ENCODE measurements around the gene GRAP2. TPM values are rescaled to one million over a fixed set of nuclear protein-coding genes. Genes with fewer than 3 reads are reported as not detected.

Gene GRAP2
- total and polyA plus RNA-seq, 9 of the 15 experiments (the other 6 are each of a cell fraction or from before 2014, with no cell fraction given) = 4.8 to 88.7 (median 60.4) TPM

DNA sequence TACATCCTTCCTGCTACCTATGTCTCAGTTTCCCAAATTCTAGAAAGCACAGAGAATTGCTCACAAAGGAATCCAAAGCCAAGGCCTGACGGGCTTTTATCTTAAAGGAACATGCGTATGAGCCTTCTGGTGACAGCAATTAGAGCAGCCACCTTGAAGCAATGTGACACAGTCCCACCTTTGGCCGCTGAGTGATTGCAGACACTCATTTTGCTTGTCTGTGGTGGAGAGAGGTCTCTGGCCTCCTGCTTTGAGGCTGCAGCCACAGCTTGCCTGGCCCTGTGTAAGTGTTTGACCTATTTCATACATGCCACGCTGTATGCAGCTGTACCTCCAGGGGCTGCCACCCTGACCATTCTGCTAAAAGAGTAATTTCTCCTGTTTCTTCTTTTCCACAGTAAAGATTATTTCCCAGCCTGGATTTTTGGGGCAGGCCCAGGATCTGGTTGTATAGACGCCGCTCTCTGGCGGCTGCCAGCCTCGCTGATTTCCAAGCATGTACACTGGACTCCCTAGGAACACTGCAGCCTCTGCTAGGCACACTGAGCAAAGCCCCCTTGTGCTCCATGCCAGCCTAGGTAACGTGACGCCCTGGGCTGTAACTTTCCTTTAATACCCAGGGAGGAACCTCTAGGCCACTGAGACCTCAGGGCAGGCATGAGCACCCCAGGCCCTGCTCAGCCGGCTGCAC is 58.2 kb downstream of the GRAP2 start (continued):
- no peak for TF ChIP-seq RBM25 (IDR thresholded peaks at IDR 0.05; ENCODE audit: low read depth, low read length, severe bottlenecking)
- TF ChIP-seq ZNF75A (CRISPR knock-in tag; IDR thresholded peaks at IDR 0.05) = no peak
- 0 out of 2 replicates have a peak, but pooled peaks have one; percentile 4 for TF ChIP-seq CXXC5 (CRISPR knock-in tag; IDR thresholded peaks at IDR 0.05)
- peak; percentile 67 for TF ChIP-seq MEIS2 (IDR thresholded peaks at IDR 0.05; ENCODE audit: partially characterized antibody)
- TF ChIP-seq, protein P1, sequence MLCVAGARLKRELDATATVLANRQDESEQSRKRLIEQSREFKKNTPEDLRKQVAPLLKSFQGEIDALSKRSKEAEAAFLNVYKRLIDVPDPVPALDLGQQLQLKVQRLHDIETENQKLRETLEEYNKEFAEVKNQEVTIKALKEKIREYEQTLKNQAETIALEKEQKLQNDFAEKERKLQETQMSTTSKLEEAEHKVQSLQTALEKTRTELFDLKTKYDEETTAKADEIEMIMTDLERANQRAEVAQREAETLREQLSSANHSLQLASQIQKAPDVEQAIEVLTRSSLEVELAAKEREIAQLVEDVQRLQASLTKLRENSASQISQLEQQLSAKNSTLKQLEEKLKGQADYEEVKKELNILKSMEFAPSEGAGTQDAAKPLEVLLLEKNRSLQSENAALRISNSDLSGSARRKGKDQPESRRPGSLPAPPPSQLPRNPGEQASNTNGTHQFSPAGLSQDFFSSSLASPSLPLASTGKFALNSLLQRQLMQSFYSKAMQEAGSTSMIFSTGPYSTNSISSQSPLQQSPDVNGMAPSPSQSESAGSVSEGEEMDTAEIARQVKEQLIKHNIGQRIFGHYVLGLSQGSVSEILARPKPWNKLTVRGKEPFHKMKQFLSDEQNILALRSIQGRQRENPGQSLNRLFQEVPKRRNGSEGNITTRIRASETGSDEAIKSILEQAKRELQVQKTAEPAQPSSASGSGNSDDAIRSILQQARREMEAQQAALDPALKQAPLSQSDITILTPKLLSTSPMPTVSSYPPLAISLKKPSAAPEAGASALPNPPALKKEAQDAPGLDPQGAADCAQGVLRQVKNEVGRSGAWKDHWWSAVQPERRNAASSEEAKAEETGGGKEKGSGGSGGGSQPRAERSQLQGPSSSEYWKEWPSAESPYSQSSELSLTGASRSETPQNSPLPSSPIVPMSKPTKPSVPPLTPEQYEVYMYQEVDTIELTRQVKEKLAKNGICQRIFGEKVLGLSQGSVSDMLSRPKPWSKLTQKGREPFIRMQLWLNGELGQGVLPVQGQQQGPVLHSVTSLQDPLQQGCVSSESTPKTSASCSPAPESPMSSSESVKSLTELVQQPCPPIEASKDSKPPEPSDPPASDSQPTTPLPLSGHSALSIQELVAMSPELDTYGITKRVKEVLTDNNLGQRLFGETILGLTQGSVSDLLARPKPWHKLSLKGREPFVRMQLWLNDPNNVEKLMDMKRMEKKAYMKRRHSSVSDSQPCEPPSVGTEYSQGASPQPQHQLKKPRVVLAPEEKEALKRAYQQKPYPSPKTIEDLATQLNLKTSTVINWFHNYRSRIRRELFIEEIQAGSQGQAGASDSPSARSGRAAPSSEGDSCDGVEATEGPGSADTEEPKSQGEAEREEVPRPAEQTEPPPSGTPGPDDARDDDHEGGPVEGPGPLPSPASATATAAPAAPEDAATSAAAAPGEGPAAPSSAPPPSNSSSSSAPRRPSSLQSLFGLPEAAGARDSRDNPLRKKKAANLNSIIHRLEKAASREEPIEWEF (CRISPR knock-in tag; IDR thresholded peaks at IDR 0.05) = no peak
- TF ChIP-seq, protein P2, sequence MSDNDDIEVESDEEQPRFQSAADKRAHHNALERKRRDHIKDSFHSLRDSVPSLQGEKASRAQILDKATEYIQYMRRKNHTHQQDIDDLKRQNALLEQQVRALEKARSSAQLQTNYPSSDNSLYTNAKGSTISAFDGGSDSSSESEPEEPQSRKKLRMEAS (CRISPR knock-in tag; IDR thresholded peaks at IDR 0.05) = 0 out of 2 replicates have a peak, but pooled peaks have one; percentile 19
- TF ChIP-seq NCOR1 (IDR thresholded peaks at IDR 0.05) = peak; percentile 44
- TF ChIP-seq ZNF76 (CRISPR knock-in tag; IDR thresholded peaks at IDR 0.05; ENCODE audit: borderline replicate concordance) = no peak
- TF ChIP-seq ZNF77 (CRISPR knock-in tag; IDR thresholded peaks at IDR 0.05) = no peak
- peak; percentile 49 for TF ChIP-seq ARID1B (IDR thresholded peaks at IDR 0.05)
- TF ChIP-seq, protein P3, sequence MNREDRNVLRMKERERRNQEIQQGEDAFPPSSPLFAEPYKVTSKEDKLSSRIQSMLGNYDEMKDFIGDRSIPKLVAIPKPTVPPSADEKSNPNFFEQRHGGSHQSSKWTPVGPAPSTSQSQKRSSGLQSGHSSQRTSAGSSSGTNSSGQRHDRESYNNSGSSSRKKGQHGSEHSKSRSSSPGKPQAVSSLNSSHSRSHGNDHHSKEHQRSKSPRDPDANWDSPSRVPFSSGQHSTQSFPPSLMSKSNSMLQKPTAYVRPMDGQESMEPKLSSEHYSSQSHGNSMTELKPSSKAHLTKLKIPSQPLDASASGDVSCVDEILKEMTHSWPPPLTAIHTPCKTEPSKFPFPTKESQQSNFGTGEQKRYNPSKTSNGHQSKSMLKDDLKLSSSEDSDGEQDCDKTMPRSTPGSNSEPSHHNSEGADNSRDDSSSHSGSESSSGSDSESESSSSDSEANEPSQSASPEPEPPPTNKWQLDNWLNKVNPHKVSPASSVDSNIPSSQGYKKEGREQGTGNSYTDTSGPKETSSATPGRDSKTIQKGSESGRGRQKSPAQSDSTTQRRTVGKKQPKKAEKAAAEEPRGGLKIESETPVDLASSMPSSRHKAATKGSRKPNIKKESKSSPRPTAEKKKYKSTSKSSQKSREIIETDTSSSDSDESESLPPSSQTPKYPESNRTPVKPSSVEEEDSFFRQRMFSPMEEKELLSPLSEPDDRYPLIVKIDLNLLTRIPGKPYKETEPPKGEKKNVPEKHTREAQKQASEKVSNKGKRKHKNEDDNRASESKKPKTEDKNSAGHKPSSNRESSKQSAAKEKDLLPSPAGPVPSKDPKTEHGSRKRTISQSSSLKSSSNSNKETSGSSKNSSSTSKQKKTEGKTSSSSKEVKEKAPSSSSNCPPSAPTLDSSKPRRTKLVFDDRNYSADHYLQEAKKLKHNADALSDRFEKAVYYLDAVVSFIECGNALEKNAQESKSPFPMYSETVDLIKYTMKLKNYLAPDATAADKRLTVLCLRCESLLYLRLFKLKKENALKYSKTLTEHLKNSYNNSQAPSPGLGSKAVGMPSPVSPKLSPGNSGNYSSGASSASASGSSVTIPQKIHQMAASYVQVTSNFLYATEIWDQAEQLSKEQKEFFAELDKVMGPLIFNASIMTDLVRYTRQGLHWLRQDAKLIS (CRISPR knock-in tag; IDR thresholded peaks at IDR 0.05) = no peak
- TF ChIP-seq TEAD4 (IDR thresholded peaks at IDR 0.05; ENCODE audit: low read length) = peak; percentile 45; the same call in 1 of the 2 replicates
- no peak for TF ChIP-seq TEAD4 (CRISPR knock-in tag; IDR thresholded peaks at IDR 0.05; ENCODE audit: borderline replicate concordance)

Data from K562 (cell line).